Endothelial cell of umbilical vein (primary cell): ENCODE results near the gene PALB2. TPM values are rescaled to one million over a fixed set of nuclear protein-coding genes. Genes with fewer than 3 reads are reported as not detected.
"Not testable (repeated sequence)": the region's sequence is repeated elsewhere in the genome, so short reads cannot be mapped to it uniquely, and the experiment has no call there.

Experiments used
- BruUV-seq: library from RNA; stranded (reverse); fragments of 400-500 nt; replicated peaks from 2 replicates; lab custom pipeline; 2021; lab: Mats Ljungman, UMichigan
- CTCF ChIA-PET: fragments of 300-600, 350-600 bp; sonication (Branson Sonifier 250); formaldehyde crosslinking; loops from one replicate; lab custom pipeline; 2021; ENCODE audit warnings: antibody characterized with exemption, inconsistent platforms; lab: Charles Lee
- POLR2A ChIA-PET: fragments of 300-600, 350-600 bp; sonication (Branson Sonifier 250); formaldehyde crosslinking; loops from one replicate; lab custom pipeline; 2021; ENCODE audit warnings: antibody characterized with exemption, inconsistent platforms; lab: Charles Lee
- DNase-seq: peaks from one replicate; pipeline ENCODE4 v3.0.0-alpha.2; 2011; ENCODE audit warnings: low read depth, low spot score
- FAIRE-seq: peaks from 2 replicates; lab custom pipeline; 2011; peaks lifted over from hg19 to GRCh38; lab: Jason Lieb, UNC
- H2AFZ ChIP-seq: 2 replicates; pipeline ENCODE4 v1.6.0; 2012; ENCODE audit warnings: low read depth, low read length, control low read depth, inconsistent platforms
- H3K27ac ChIP-seq: 2 replicates; pipeline ENCODE4 v1.5.1; 2011; ENCODE audit warnings: low read depth, mild to moderate bottlenecking, control low read depth, low read length, moderate library complexity; ENCODE audit not compliant: insufficient read depth
- H3K27me3 ChIP-seq, 2 experiments: 2 replicates each; pipeline versions ENCODE4 v1.6.0 to v1.6.1; 2011; ENCODE audit warnings: low read length in 2 of 2, mixed read lengths in 1 of 2; ENCODE audit not compliant: control insufficient read depth in 2 of 2, insufficient read depth in 2 of 2
- H3K36me3 ChIP-seq, 2 experiments: 2 replicates in 1 of 2; 3 replicates in 1 of 2; pipeline ENCODE4 v1.5.1; 2011; ENCODE audit warnings: low read length in 2 of 2, mild to moderate bottlenecking in 1 of 2, moderate library complexity in 1 of 2; ENCODE audit not compliant: control insufficient read depth in 2 of 2, insufficient read depth in 2 of 2; ENCODE audit errors: extremely low read depth in 1 of 2
- H3K4me1 ChIP-seq: 3 replicates; pipeline ENCODE4 v1.5.1; 2011; ENCODE audit warnings: mild to moderate bottlenecking, low read length; ENCODE audit not compliant: control insufficient read depth, insufficient read depth; ENCODE audit errors: extremely low read depth
- H3K4me2 ChIP-seq: 2 replicates; pipeline ENCODE4 v1.6.1; 2011; ENCODE audit warnings: low read length, control low read depth, mixed read lengths; ENCODE audit not compliant: insufficient read depth
- H3K4me3 ChIP-seq, 3 experiments: fragments of 200-600 bp in 1 of 3; sonication (generic), shearing (Covaris generic) in 1 of 3; replicated peaks in 1 of 3; 2 replicates each; pipeline ENCODE4 v1.5.1; 2011 to 2016; ENCODE audit warnings: control low read depth in 3 of 3, low read length in 3 of 3, mild to moderate bottlenecking in 2 of 3, inconsistent platforms in 1 of 3, low read depth in 1 of 3, moderate library complexity in 1 of 3; ENCODE audit not compliant: insufficient read depth in 1 of 3
- H3K79me2 ChIP-seq: 2 replicates; pipeline ENCODE4 v1.6.0; 2012; ENCODE audit warnings: low read length, inconsistent platforms; ENCODE audit not compliant: control insufficient read depth, insufficient read depth
- H3K9ac ChIP-seq: replicated peaks from 2 replicates; pipeline ENCODE3; 2011; ENCODE audit warnings: low read length, control low read depth; ENCODE audit not compliant: insufficient read depth; ENCODE audit errors: extremely low read depth
- H3K9me1 ChIP-seq: replicated peaks from 3 replicates; pipeline ENCODE4 v1.6.0; 2011; ENCODE audit warnings: mild to moderate bottlenecking, low read length; ENCODE audit not compliant: control insufficient read depth, insufficient read depth; ENCODE audit errors: extremely low read depth
- H3K9me3 ChIP-seq: replicated peaks from 2 replicates; pipeline ENCODE4 v1.5.1; 2012; ENCODE audit warnings: low read length, inconsistent platforms; ENCODE audit not compliant: control insufficient read depth, insufficient read depth
- H4K20me1 ChIP-seq: replicated peaks from 2 replicates; pipeline ENCODE3; 2011; ENCODE audit warnings: mild to moderate bottlenecking, low read length; ENCODE audit not compliant: control insufficient read depth, insufficient read depth; ENCODE audit errors: extremely low read depth
- CTCF ChIP-seq, 2 donors: IDR thresholded peaks; 1 replicate in 1 of 2; 2 replicates in 1 of 2; pipeline ENCODE4 v1.5.1; 2011; ENCODE audit warnings: low read length in 2 of 2, mild to moderate bottlenecking in 2 of 2, moderate library complexity in 2 of 2, control low read depth in 1 of 2, inconsistent platforms in 1 of 2, low read depth in 1 of 2; ENCODE audit not compliant: insufficient read depth in 1 of 2; ENCODE audit errors: extremely low read depth in 1 of 2
- EZH2 ChIP-seq: IDR thresholded peaks from 2 replicates; pipeline ENCODE4 v1.6.1; 2012; ENCODE audit warnings: borderline replicate concordance, low read depth, mild to moderate bottlenecking, moderate library complexity, low read length, inconsistent platforms; ENCODE audit not compliant: severe bottlenecking
- FOS ChIP-seq: IDR thresholded peaks from 2 replicates; pipeline ENCODE4 v1.6.1; 2011; ENCODE audit warnings: mild to moderate bottlenecking, low read length, moderate library complexity, borderline replicate concordance; ENCODE audit not compliant: insufficient read depth
- GATA2 ChIP-seq: IDR thresholded peaks from 2 replicates; pipeline ENCODE4 v1.7.0; 2011; ENCODE audit warnings: low read depth, mild to moderate bottlenecking, moderate library complexity, mixed read lengths, low read length; ENCODE audit not compliant: insufficient read length, insufficient read depth
- JUN ChIP-seq: IDR thresholded peaks from 2 replicates; pipeline ENCODE4 v1.6.1; 2011; ENCODE audit warnings: borderline replicate concordance, low read depth; ENCODE audit not compliant: insufficient read length, insufficient read depth
- MAX ChIP-seq: IDR thresholded peaks from 2 replicates; pipeline ENCODE4 v1.6.1; 2011; ENCODE audit not compliant: insufficient read depth, insufficient read length
- MYC ChIP-seq: IDR thresholded peaks from one replicate; pipeline ENCODE4 v1.6.1; 2011; ENCODE audit warnings: mild to moderate bottlenecking, low read depth, low read length
- POLR2A ChIP-seq: IDR thresholded peaks from 2 replicates; pipeline ENCODE4 v1.6.1; 2012; ENCODE audit warnings: low read depth, mild to moderate bottlenecking, control low read depth, low read length
- POLR2AphosphoS5 ChIP-seq: IDR thresholded peaks from 2 replicates; pipeline ENCODE4 v1.6.1; 2012; ENCODE audit warnings: low read depth, mild to moderate bottlenecking, control low read depth, low read length, moderate library complexity; ENCODE audit not compliant: insufficient read depth
- dilution Hi-C: fragments of 300-500 bp; cut with MboI; formaldehyde crosslinking; loops from one replicate; pipeline ENCODE4 v1.15.0; 2019; ENCODE audit warnings: low sequenced_read_pairs; ENCODE audit not compliant: extremely low pct_ligation_motif_present
- intact Hi-C: fragments of 100-400 bp; cut with micrococcal nuclease; formaldehyde crosslinking; loops from one replicate; pipeline ENCODE4 v1.10.0; 2022
- polyA plus RNA-seq, 4 experiments: library from polyadenylated mRNA; depleted of rRNA in 3 of 4; stranded (reverse) in 3 of 4; unstranded in 1 of 4; fragments of >200 nt; gene quantifications; 2 replicates each; pipeline versions ENCODE4 v1.2.1 to v1.2.3, GENCODE V29; 2011 to 2012; ENCODE audit warnings: missing spikeins in 1 of 4
- total RNA-seq: library from RNA; stranded (reverse); gene quantifications from 2 replicates; pipeline ENCODE4 v1.2.3, GENCODE V29; 2021

PALB2 gene
- total and polyA plus RNA-seq, 2 donors (not counting 3 experiments of a cell fraction or from before 2014, with no cell fraction given), result 5.1 to 15.6 TPM

- Histone ChIP-seq H3K9me1 (no peaks in the 10 kb centered on the region), H3K27ac (no peak overlapping the region), H3K4me2 (no peak overlapping the region), H3K36me3 (peaks cover 7 to 15% of the 10 kb centered on the region in 2 experiments), H3K9ac (no peak overlapping the region), H4K20me1 (no peaks in the 10 kb centered on the region), H3K4me3 (no peak overlapping the region), H3K79me2 (peaks cover 6% of the 10 kb centered on the region), H3K4me1 (no peaks in the 10 kb centered on the region), H3K27me3 (no peaks in the 10 kb centered on the region), H2AFZ (no peak overlapping the region), H3K9me3 (no peaks in the 10 kb centered on the region)
- POLR2A ChIA-PET, result no interaction called here
- TF ChIP-seq JUN, result no peak
- TF ChIP-seq GATA2, result no peak
- no peak for TF ChIP-seq CTCF (IDR thresholded peaks at IDR 0.05; ENCODE audit: extremely low read depth in 1 of 2, insufficient read depth in 1 of 2, low read depth in 1 of 2, low read length in 2 of 2)
- TF ChIP-seq POLR2AphosphoS5, result no peak
- no peak for TF ChIP-seq POLR2A
- no peak for TF ChIP-seq EZH2
- no peak for TF ChIP-seq MYC
- TF ChIP-seq MAX, result no peak
- TF ChIP-seq FOS, result no peak
- dilution Hi-C loops, result no loop called here
- DNase-seq (no peak), FAIRE-seq (no peak)
- no TSS peak for BruUV-seq
- intact Hi-C loops, result no loop called here
- CTCF ChIA-PET, result no interaction called here
These were observed 6.6 kb downstream of the PALB2 start for GRCh38 chr16:23634461-23635036.

- H3K9me1 ChIP-seq, H2AFZ ChIP-seq, H3K4me2 ChIP-seq, CTCF ChIA-PET, H3K4me3 ChIP-seq, H4K20me1 ChIP-seq, H3K79me2 ChIP-seq, dilution Hi-C loops, DNase-seq, FAIRE-seq, H3K4me1 ChIP-seq, POLR2A ChIA-PET, H3K27me3 ChIP-seq, intact Hi-C loops, BruUV-seq, H3K9me3 ChIP-seq, H3K27ac ChIP-seq, H3K9ac ChIP-seq: not testable (repeated sequence)
- peaks cover 9 to 14% of the 10 kb centered on the region in 2 experiments for H3K36me3 ChIP-seq
These were observed 9.2 kb downstream of the PALB2 start for GRCh38 chr16:23631874-23632273.
